Astrocyte (in vitro differentiated cells and primary cell): ENCODE results near the gene ANKRD44. TPM values are rescaled to one million over a fixed set of nuclear protein-coding genes. Genes with fewer than 3 reads are reported as not detected.

ENCODE experiments used
- DNase-seq: peaks from one replicate; pipeline ENCODE4 v3.0.0-alpha.2; 2010; ENCODE audit warnings: low read depth
- FAIRE-seq: peaks from 2 replicates; lab custom pipeline; 2011; peaks lifted over from hg19 to GRCh38; lab: Jason Lieb, UNC
- H2AFZ ChIP-seq: 2 replicates; pipeline ENCODE4 v1.6.0; 2012; ENCODE audit warnings: low read depth, low read length, inconsistent platforms
- H3K27ac ChIP-seq: 2 replicates; pipeline ENCODE4 v1.5.1; 2011; ENCODE audit warnings: low read depth, low read length, inconsistent platforms
- H3K27me3 ChIP-seq: 2 replicates; pipeline ENCODE4 v1.6.0; 2011; ENCODE audit warnings: low read length, inconsistent platforms; ENCODE audit not compliant: insufficient read depth
- H3K36me3 ChIP-seq: 2 replicates; pipeline ENCODE4 v1.5.1; 2011; ENCODE audit warnings: low read length, inconsistent platforms; ENCODE audit not compliant: insufficient read depth
- H3K4me1 ChIP-seq: 2 replicates; pipeline ENCODE4 v1.5.1; 2011; ENCODE audit warnings: low read length, inconsistent platforms; ENCODE audit not compliant: insufficient read depth
- H3K4me2 ChIP-seq: 2 replicates; pipeline ENCODE4 v1.6.0; 2012; ENCODE audit warnings: low read length, inconsistent platforms
- H3K4me3 ChIP-seq: 2 replicates; pipeline ENCODE4 v1.5.1; 2011; ENCODE audit warnings: low read depth, mild to moderate bottlenecking, low read length, inconsistent platforms; ENCODE audit not compliant: insufficient read depth
- H3K79me2 ChIP-seq: 2 replicates; pipeline ENCODE4 v1.6.0; 2012; ENCODE audit warnings: mild to moderate bottlenecking, low read length, inconsistent platforms; ENCODE audit not compliant: insufficient read depth
- H3K9ac ChIP-seq: 2 replicates; pipeline ENCODE4 v1.6.0; 2012; ENCODE audit warnings: mild to moderate bottlenecking, low read length, inconsistent platforms
- H3K9me3 ChIP-seq: 2 replicates; pipeline ENCODE4 v1.5.1; 2012; ENCODE audit warnings: low read depth, mild to moderate bottlenecking, low read length, inconsistent platforms; ENCODE audit not compliant: insufficient read depth
- H4K20me1 ChIP-seq: 2 replicates; pipeline ENCODE4 v1.6.0; 2012; ENCODE audit warnings: low read length, inconsistent platforms; ENCODE audit not compliant: insufficient read depth
- H3K27ac Mint-ChIP-seq: one replicate; pipeline ENCODE4 v1.8.0; 2021; ENCODE audit warnings: mild to moderate bottlenecking, mixed read lengths; ENCODE audit not compliant: unreplicated experiment
- H3K27me3 Mint-ChIP-seq: one replicate; pipeline ENCODE4 v1.8.0; 2021; ENCODE audit warnings: low read depth, mixed read lengths; ENCODE audit not compliant: unreplicated experiment
- H3K36me3 Mint-ChIP-seq: one replicate; pipeline ENCODE4 v1.8.0; 2021; ENCODE audit warnings: low read depth, mixed read lengths; ENCODE audit not compliant: unreplicated experiment
- H3K4me1 Mint-ChIP-seq: one replicate; pipeline ENCODE4 v1.8.0; 2021; ENCODE audit warnings: low read depth, mixed read lengths; ENCODE audit not compliant: unreplicated experiment
- H3K4me3 Mint-ChIP-seq: one replicate; pipeline ENCODE4 v1.8.0; 2021; ENCODE audit warnings: mild to moderate bottlenecking, moderate library complexity, mixed read lengths; ENCODE audit not compliant: unreplicated experiment
- H3K9me3 Mint-ChIP-seq: one replicate; pipeline ENCODE4 v1.8.0; 2021; ENCODE audit warnings: mild to moderate bottlenecking, mixed read lengths; ENCODE audit not compliant: unreplicated experiment
- CTCF ChIP-seq: IDR thresholded peaks from 2 replicates; pipeline ENCODE4 v1.5.1; 2011; ENCODE audit warnings: low read depth, mild to moderate bottlenecking, inconsistent platforms, low read length, moderate library complexity; ENCODE audit not compliant: insufficient read depth
- EZH2 ChIP-seq: IDR thresholded peaks from 2 replicates; pipeline ENCODE4 v1.6.1; 2012; ENCODE audit warnings: mild to moderate bottlenecking, low read length, inconsistent platforms; ENCODE audit not compliant: insufficient read depth
- total RNA-seq: library from RNA; stranded (reverse); gene quantifications from 2 replicates; pipeline ENCODE4 v1.2.1, GENCODE V29; 2021

The ANKRD44 gene
- total RNA-seq, 1 donor from 2014 or later = 7.2 TPM

- H3K4me2 ChIP-seq = no peak overlapping the region
- H3K9me3 ChIP-seq = no peaks in the 10 kb centered on the region
- no peaks in the 10 kb centered on the region for H3K36me3 Mint-ChIP-seq
- no peaks in the 10 kb centered on the region for H3K27me3 Mint-ChIP-seq
- no peak overlapping the region for H3K27ac Mint-ChIP-seq
- H3K4me1 Mint-ChIP-seq = peaks cover 18% of the 10 kb centered on the region
- DNase-seq (no peak), FAIRE-seq (no peak)
- H3K27me3 ChIP-seq = no peaks in the 10 kb centered on the region
- no peak for TF ChIP-seq CTCF
- no peak for TF ChIP-seq EZH2
- H3K9ac ChIP-seq = no peak overlapping the region
- H3K36me3 ChIP-seq = no peaks in the 10 kb centered on the region
- H3K79me2 ChIP-seq = no peaks in the 10 kb centered on the region
- H2AFZ ChIP-seq = no peak overlapping the region
- H3K4me3 Mint-ChIP-seq = no peak overlapping the region
- H3K4me1 ChIP-seq = peaks cover 33% of the 10 kb centered on the region
- no peak overlapping the region for H3K4me3 ChIP-seq
- H3K9me3 Mint-ChIP-seq = no peaks in the 10 kb centered on the region
- no peak overlapping the region for H3K27ac ChIP-seq
- no peaks in the 10 kb centered on the region for H4K20me1 ChIP-seq
Measured at GRCh38 chr2:197156771-197157170, 153.8 kb downstream of the ANKRD44 start.

- peak overlapping the region; percentile 43 for H3K27ac ChIP-seq
- no peaks in the 10 kb centered on the region for H3K36me3 ChIP-seq
- TF ChIP-seq CTCF = peak; percentile 8
- TF ChIP-seq EZH2 = no peak
- no peaks in the 10 kb centered on the region for H3K27me3 ChIP-seq
- no peak for FAIRE-seq
- H3K4me2 ChIP-seq = peak overlapping the region; percentile 52
- H3K27ac Mint-ChIP-seq = no peak overlapping the region
- H3K27me3 Mint-ChIP-seq = no peaks in the 10 kb centered on the region
- H3K4me1 Mint-ChIP-seq = peaks cover 6% of the 10 kb centered on the region
- no peaks in the 10 kb centered on the region for H3K9me3 ChIP-seq
- no peaks in the 10 kb centered on the region for H3K36me3 Mint-ChIP-seq
- peak overlapping the region; percentile 36 for H3K9ac ChIP-seq
- H3K9me3 Mint-ChIP-seq = no peaks in the 10 kb centered on the region
- H3K4me3 ChIP-seq = no peak overlapping the region
- no peak overlapping the region for H2AFZ ChIP-seq
- no peak overlapping the region for H3K4me3 Mint-ChIP-seq
- no peaks in the 10 kb centered on the region for H3K79me2 ChIP-seq
- H4K20me1 ChIP-seq = no peaks in the 10 kb centered on the region
- H3K4me1 ChIP-seq = peaks cover 10% of the 10 kb centered on the region
- peak; percentile 55 for DNase-seq
Measured at GRCh38 chr2:197152451-197153228, 157.9 kb downstream of the ANKRD44 start.

- TF ChIP-seq CTCF = no peak
- no peak for TF ChIP-seq EZH2
Measured at GRCh38 chr2:197149546-197149945, 161.0 kb downstream of the ANKRD44 start.

More at GRCh38 chr2:197149546-197149945, 161.0 kb downstream of the ANKRD44 start:
- DNase-seq (no peak), FAIRE-seq (no peak)
- no peak overlapping the region for H3K27ac Mint-ChIP-seq
- no peaks in the 10 kb centered on the region for H3K27me3 ChIP-seq
- no peaks in the 10 kb centered on the region for H3K36me3 Mint-ChIP-seq
- no peaks in the 10 kb centered on the region for H3K36me3 ChIP-seq
- no peak overlapping the region for H3K4me2 ChIP-seq
- peaks cover 10% of the 10 kb centered on the region for H3K4me1 ChIP-seq
- no peaks in the 10 kb centered on the region for H3K9me3 ChIP-seq
- no peak overlapping the region for H3K27ac ChIP-seq
- H3K79me2 ChIP-seq = no peaks in the 10 kb centered on the region
- peaks cover 14% of the 10 kb centered on the region for H3K4me1 Mint-ChIP-seq
- no peaks in the 10 kb centered on the region for H3K27me3 Mint-ChIP-seq
- H3K9me3 Mint-ChIP-seq = no peaks in the 10 kb centered on the region
- H4K20me1 ChIP-seq = no peaks in the 10 kb centered on the region
- no peak overlapping the region for H2AFZ ChIP-seq
- H3K9ac ChIP-seq = no peak overlapping the region
- no peak overlapping the region for H3K4me3 Mint-ChIP-seq
- no peak overlapping the region for H3K4me3 ChIP-seq
